SU-DHL-6 (cell line): ENCODE results near the gene OR9Q1.
"Not testable (repeated sequence)": the region's sequence is repeated elsewhere in the genome, so short reads cannot be mapped to it uniquely, and the experiment has no call there.

ENCODE experiments used
- H2AFZ ChIP-seq: fragments of 200-600 bp; sonication (generic); 2 replicates; pipeline ENCODE4 v1.6.1; 2014; ENCODE audit warnings: low read depth, mild to moderate bottlenecking, moderate library complexity, mixed read lengths, antibody characterized with exemption, low read length; ENCODE audit not compliant: severe bottlenecking
- H3F3A ChIP-seq: fragments of 200-600 bp; shearing (Covaris generic); 2 replicates; pipeline ENCODE4 v1.6.0; 2016; ENCODE audit warnings: antibody characterized with exemption, mild to moderate bottlenecking; ENCODE audit not compliant: insufficient read depth
- H3K27ac ChIP-seq: fragments of 200-600 bp; sonication (generic); 2 replicates; pipeline ENCODE4 v1.5.1; 2016; ENCODE audit warnings: low read depth, mild to moderate bottlenecking, low read length, moderate library complexity, mixed read lengths
- H3K27me3 ChIP-seq: fragments of 200-600 bp; sonication (generic), shearing (Covaris generic); 2 replicates; pipeline ENCODE4 v1.6.0; 2014; ENCODE audit warnings: mild to moderate bottlenecking, low read length
- H3K36me3 ChIP-seq: fragments of 200-600 bp; sonication (generic); 2 replicates; pipeline ENCODE4 v1.6.1; 2014; ENCODE audit warnings: mild to moderate bottlenecking, low read length, mixed read lengths
- H3K4me2 ChIP-seq: fragments of 300-600, 200-600 bp; shearing (Covaris generic), sonication (generic); 2 replicates; pipeline ENCODE4 v1.6.0; 2014; ENCODE audit warnings: low read length, low read depth, mild to moderate bottlenecking; ENCODE audit not compliant: poor library complexity, severe bottlenecking
- H3K4me3 ChIP-seq: fragments of 200-600 bp; sonication (generic); 2 replicates; pipeline ENCODE4 v1.5.1; 2014; ENCODE audit warnings: antibody characterized with exemption, low read length, mild to moderate bottlenecking, mixed read lengths; ENCODE audit not compliant: insufficient read depth, poor library complexity, severe bottlenecking
- H3K79me2 ChIP-seq: fragments of 200-600 bp; sonication (generic); 2 replicates; pipeline ENCODE4 v1.6.1; 2014; ENCODE audit warnings: mild to moderate bottlenecking, low read length, moderate library complexity; ENCODE audit not compliant: insufficient read depth
- H3K9ac ChIP-seq: fragments of 200-600 bp; sonication (generic); 2 replicates; pipeline ENCODE4 v1.7.0; 2014; ENCODE audit warnings: mild to moderate bottlenecking, low read length
- H3K9me2 ChIP-seq: fragments of 200-600 bp; sonication (generic); replicated peaks from 2 replicates; pipeline ENCODE4 v1.6.1; 2014; ENCODE audit warnings: low read length; ENCODE audit not compliant: insufficient read depth
- H3K9me3 ChIP-seq: fragments of 200-600 bp; sonication (generic); 2 replicates; pipeline ENCODE4 v1.6.1; 2014; ENCODE audit warnings: low read length, mixed read lengths; ENCODE audit not compliant: insufficient read depth
- H4K20me1 ChIP-seq: fragments of 200-600 bp; sonication (generic); 2 replicates; pipeline ENCODE4 v1.6.1; 2014; ENCODE audit warnings: low read depth, mild to moderate bottlenecking, antibody characterized with exemption, low read length, moderate library complexity, mixed read lengths
- EZH2phosphoT487 ChIP-seq: fragments of 200-600 bp; sonication (generic), shearing (Covaris generic); conservative IDR thresholded peaks from 2 replicates; pipeline ENCODE4 v1.6.1; 2018; ENCODE audit warnings: mild to moderate bottlenecking, antibody characterized with exemption, low read length, moderate library complexity, mixed read lengths
- TF ChIP-seq, protein P1 (sequence below): fragments of 200-600 bp; sonication (generic); IDR thresholded peaks from one replicate; pipeline ENCODE4 v1.5.1; 2017; ENCODE audit warnings: antibody characterized with exemption, mild to moderate bottlenecking, low read length, moderate library complexity; ENCODE audit not compliant: insufficient read depth, poor library complexity, severe bottlenecking

OR9Q1 gene

DNA sequence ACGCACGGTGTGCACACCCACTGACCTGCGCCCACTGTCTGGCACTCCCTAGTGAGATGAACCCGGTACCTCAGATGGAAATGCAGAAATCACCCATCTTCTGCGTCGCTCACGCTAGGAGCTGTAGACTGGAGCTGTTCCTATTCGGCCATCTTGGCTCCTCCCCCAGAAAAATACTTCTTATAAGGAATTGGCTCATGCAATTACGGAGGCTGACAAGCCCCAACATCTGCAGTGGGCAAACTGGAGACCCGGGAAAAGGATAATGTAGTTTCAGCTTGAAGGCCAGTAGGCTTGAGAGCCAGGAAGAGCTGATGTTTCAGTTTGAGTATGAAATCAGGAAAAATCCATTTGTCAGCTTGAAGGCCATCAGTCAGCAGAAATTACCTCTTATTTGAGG lies 23.7 kb upstream of the OR9Q1 start:
- not testable (repeated sequence) for H3K36me3 ChIP-seq, H3K4me3 ChIP-seq, H3K9ac ChIP-seq, H3K9me2 ChIP-seq, H3K27ac ChIP-seq, H3K4me2 ChIP-seq, H3K27me3 ChIP-seq, H3F3A ChIP-seq, H2AFZ ChIP-seq, H3K79me2 ChIP-seq, H3K9me3 ChIP-seq, H4K20me1 ChIP-seq

DNA sequence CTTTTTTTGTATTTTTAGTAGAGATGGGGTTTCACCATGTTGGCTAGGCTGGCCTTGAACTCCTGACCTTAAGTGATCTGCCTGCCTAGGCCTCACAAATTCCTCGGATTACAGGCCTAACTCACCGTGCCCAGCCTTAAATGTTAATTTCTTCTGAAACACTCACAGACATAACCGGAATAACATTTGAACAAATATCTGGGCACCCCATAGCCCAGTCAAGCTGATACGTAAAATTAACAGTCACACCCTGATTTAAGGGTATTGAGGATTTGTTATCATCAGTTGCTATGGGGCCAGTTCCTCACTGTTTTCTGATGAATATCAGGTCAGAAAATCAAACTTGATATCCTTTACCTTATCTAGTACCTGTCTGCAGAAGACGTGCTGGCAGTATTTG lies 23.0 kb upstream of the OR9Q1 start:
- no peak overlapping the region for H3K4me2 ChIP-seq
- no peak overlapping the region for H3K27ac ChIP-seq
- H2AFZ ChIP-seq: no peak overlapping the region
- no peaks in the 10 kb centered on the region for H3K27me3 ChIP-seq
- no peak overlapping the region for H3K4me3 ChIP-seq
- H3K79me2 ChIP-seq: no peaks in the 10 kb centered on the region
- no peaks in the 10 kb centered on the region for H3K9me2 ChIP-seq
- H3K36me3 ChIP-seq: no peaks in the 10 kb centered on the region
- no peaks in the 10 kb centered on the region for H3F3A ChIP-seq
- H4K20me1 ChIP-seq: no peaks in the 10 kb centered on the region
- TF ChIP-seq, protein P1, sequence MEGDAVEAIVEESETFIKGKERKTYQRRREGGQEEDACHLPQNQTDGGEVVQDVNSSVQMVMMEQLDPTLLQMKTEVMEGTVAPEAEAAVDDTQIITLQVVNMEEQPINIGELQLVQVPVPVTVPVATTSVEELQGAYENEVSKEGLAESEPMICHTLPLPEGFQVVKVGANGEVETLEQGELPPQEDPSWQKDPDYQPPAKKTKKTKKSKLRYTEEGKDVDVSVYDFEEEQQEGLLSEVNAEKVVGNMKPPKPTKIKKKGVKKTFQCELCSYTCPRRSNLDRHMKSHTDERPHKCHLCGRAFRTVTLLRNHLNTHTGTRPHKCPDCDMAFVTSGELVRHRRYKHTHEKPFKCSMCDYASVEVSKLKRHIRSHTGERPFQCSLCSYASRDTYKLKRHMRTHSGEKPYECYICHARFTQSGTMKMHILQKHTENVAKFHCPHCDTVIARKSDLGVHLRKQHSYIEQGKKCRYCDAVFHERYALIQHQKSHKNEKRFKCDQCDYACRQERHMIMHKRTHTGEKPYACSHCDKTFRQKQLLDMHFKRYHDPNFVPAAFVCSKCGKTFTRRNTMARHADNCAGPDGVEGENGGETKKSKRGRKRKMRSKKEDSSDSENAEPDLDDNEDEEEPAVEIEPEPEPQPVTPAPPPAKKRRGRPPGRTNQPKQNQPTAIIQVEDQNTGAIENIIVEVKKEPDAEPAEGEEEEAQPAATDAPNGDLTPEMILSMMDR: no peak
- TF ChIP-seq EZH2phosphoT487: no peak
- H3K9me3 ChIP-seq: no peaks in the 10 kb centered on the region
- H3K9ac ChIP-seq: no peak overlapping the region

DNA sequence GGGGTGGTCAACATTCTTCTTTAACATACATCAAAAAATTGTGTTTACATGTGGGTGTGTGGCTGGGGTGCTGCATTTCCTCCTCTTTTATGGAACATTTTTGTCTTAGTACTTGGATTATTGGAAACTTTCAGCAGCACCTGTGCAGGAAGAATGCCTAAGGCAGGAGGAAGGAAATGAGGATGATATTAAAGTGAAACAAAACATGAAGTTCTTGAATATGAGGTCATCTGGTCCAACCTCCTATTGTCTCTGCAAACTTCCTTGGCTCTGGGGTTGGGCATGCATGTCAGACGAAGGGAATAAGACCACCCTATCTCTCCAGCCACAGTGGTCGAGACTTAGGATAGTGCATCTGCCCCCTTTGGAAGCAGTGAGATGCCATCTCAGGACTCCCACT lies 20.6 kb upstream of the OR9Q1 start:
- no peaks in the 10 kb centered on the region for H3K79me2 ChIP-seq
- no peak overlapping the region for H3K27ac ChIP-seq
- no peaks in the 10 kb centered on the region for H3K9me2 ChIP-seq
- H3K27me3 ChIP-seq: no peaks in the 10 kb centered on the region
- no peaks in the 10 kb centered on the region for H4K20me1 ChIP-seq
- no peaks in the 10 kb centered on the region for H3K9me3 ChIP-seq
- no peak overlapping the region for H2AFZ ChIP-seq
- no peak overlapping the region for H3K4me3 ChIP-seq
- H3K9ac ChIP-seq: no peak overlapping the region
- H3K4me2 ChIP-seq: no peak overlapping the region
- TF ChIP-seq, protein P1: no peak
- TF ChIP-seq EZH2phosphoT487: no peak
- H3K36me3 ChIP-seq: no peaks in the 10 kb centered on the region
- H3F3A ChIP-seq: no peaks in the 10 kb centered on the region

DNA sequence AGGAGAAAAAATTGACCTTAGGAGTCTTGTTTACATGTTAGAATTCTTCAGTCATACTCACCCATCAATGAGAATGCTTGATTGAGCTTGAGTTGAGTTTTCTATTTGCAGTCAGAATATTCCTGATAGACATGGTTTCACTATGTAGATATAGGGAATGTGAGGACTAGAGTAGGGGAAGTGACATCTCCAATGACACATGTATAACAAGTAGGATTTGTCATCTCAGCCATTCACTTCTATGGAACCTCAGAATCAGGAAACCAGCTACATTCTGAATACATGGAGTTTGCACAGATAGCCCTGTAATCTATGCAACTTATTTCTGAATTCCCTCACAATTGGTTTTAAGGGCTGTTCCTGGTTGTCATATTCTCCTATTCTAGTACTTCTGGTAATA lies 20.1 kb upstream of the OR9Q1 start:
- no peak overlapping the region for H3K9ac ChIP-seq
- H4K20me1 ChIP-seq: no peaks in the 10 kb centered on the region
- H3K9me2 ChIP-seq: no peaks in the 10 kb centered on the region
- H3K4me2 ChIP-seq: no peak overlapping the region
- H3K27ac ChIP-seq: no peak overlapping the region
- no peak for TF ChIP-seq EZH2phosphoT487
- TF ChIP-seq, protein P1: no peak
- no peaks in the 10 kb centered on the region for H3K27me3 ChIP-seq
- no peak overlapping the region for H2AFZ ChIP-seq
- no peaks in the 10 kb centered on the region for H3F3A ChIP-seq
- no peaks in the 10 kb centered on the region for H3K79me2 ChIP-seq
- no peak overlapping the region for H3K4me3 ChIP-seq
- H3K36me3 ChIP-seq: no peaks in the 10 kb centered on the region
- H3K9me3 ChIP-seq: no peaks in the 10 kb centered on the region
